ENCODE measurements around the gene SPOCK1.

SPOCK1 gene

GRCh38 chr5:137185193-137185592 lies 313.9 kb downstream of the SPOCK1 start:
- DNase-seq, result no peak

GRCh38 chr5:137184734-137185133 lies 314.4 kb downstream of the SPOCK1 start:
- no peak for DNase-seq

GRCh38 chr5:137182576-137182975 lies 316.6 kb downstream of the SPOCK1 start:
- DNase-seq, result no peak

GRCh38 chr5:137181667-137182066 lies 317.5 kb downstream of the SPOCK1 start:
- no peak for DNase-seq

GRCh38 chr5:137179203-137179602 lies 319.9 kb downstream of the SPOCK1 start:
- no peak for DNase-seq

- DNase-seq, result no peak
Observed at GRCh38 chr5:137176609-137177008, 322.5 kb downstream of the SPOCK1 start.

GRCh38 chr5:137176126-137176525 lies 323.0 kb downstream of the SPOCK1 start:
- DNase-seq, result no peak

- no peak for DNase-seq
Observed at GRCh38 chr5:137174196-137174595, 324.9 kb downstream of the SPOCK1 start.

- DNase-seq, result no peak
Observed at GRCh38 chr5:137172258-137172657, 326.9 kb downstream of the SPOCK1 start.

GRCh38 chr5:137167187-137167586 lies 331.9 kb downstream of the SPOCK1 start:
- DNase-seq, result no peak

GRCh38 chr5:137164961-137165360 lies 334.2 kb downstream of the SPOCK1 start:
- no peak for DNase-seq

GRCh38 chr5:137164536-137164935 lies 334.6 kb downstream of the SPOCK1 start:
- DNase-seq, result no peak

- DNase-seq, result no peak
Observed at GRCh38 chr5:137158691-137159090, 340.4 kb downstream of the SPOCK1 start.

GRCh38 chr5:137156180-137156579 lies 342.9 kb downstream of the SPOCK1 start:
- no peak for DNase-seq

GRCh38 chr5:137155261-137156000 lies 343.7 kb downstream of the SPOCK1 start:
- no peak for DNase-seq

GRCh38 chr5:137152616-137153015 lies 346.5 kb downstream of the SPOCK1 start:
- no peak for DNase-seq

GRCh38 chr5:137148655-137149054 lies 350.5 kb downstream of the SPOCK1 start:
- no peak for DNase-seq

- no peak for DNase-seq
Observed at GRCh38 chr5:137148159-137148558, 351.0 kb downstream of the SPOCK1 start.

GRCh38 chr5:137147346-137147745 lies 351.8 kb downstream of the SPOCK1 start:
- DNase-seq, result no peak

GRCh38 chr5:137146402-137146890 lies 352.7 kb downstream of the SPOCK1 start:
- no peak for DNase-seq

GRCh38 chr5:137145721-137146120 lies 353.4 kb downstream of the SPOCK1 start:
- DNase-seq, result no peak

- DNase-seq, result no peak
Observed at GRCh38 chr5:137144656-137145055, 354.5 kb downstream of the SPOCK1 start.

GRCh38 chr5:137142764-137143605 lies 356.1 kb downstream of the SPOCK1 start:
- DNase-seq, result no peak

GRCh38 chr5:137142346-137142745 lies 356.8 kb downstream of the SPOCK1 start:
- no peak for DNase-seq
